DND-41 (cell line): Measurements from ENCODE around the gene LYRM4.

Experiments
- ATAC-seq: fragments of 200-7000 bp; cut with Tn5 transposase; 3 replicates; pipeline ENCODE4 v1.9.1; 2021; ENCODE audit warnings: low read depth; ENCODE audit not compliant: insufficient read depth
- DNase-seq: peaks from one replicate; pipeline ENCODE4 v3.0.0-alpha.2; 2020
- H2AFZ ChIP-seq: 2 replicates; pipeline ENCODE4 v1.6.0; 2012; ENCODE audit warnings: low read depth, low read length
- H3K27ac ChIP-seq: 2 replicates; pipeline ENCODE4 v1.5.1; 2012; ENCODE audit warnings: low read length, inconsistent platforms
- H3K27me3 ChIP-seq: fragments of 200-600 bp; sonication (generic); 2 replicates; pipeline ENCODE4 v1.6.0; 2012; ENCODE audit warnings: low read length, mild to moderate bottlenecking, inconsistent platforms; ENCODE audit not compliant: insufficient read depth, poor library complexity
- H3K36me3 ChIP-seq: 2 replicates; pipeline ENCODE4 v1.5.1; 2012; ENCODE audit warnings: low read length, inconsistent platforms; ENCODE audit not compliant: insufficient read depth
- H3K4me1 ChIP-seq: 2 replicates; pipeline ENCODE4 v1.5.1; 2012; ENCODE audit warnings: mild to moderate bottlenecking, low read length; ENCODE audit not compliant: insufficient read depth
- H3K4me2 ChIP-seq: 2 replicates; pipeline ENCODE4 v1.6.0; 2012; ENCODE audit warnings: mild to moderate bottlenecking, moderate library complexity, low read length, inconsistent platforms; ENCODE audit not compliant: insufficient read depth
- H3K4me3 ChIP-seq, 2 experiments: fragments of 200-600 bp in 1 of 2; shearing (Covaris generic) in 1 of 2; 2 replicates each; pipeline ENCODE4 v1.5.1; 2012 to 2016; ENCODE audit warnings: inconsistent platforms in 2 of 2, low read length in 2 of 2, mild to moderate bottlenecking in 2 of 2, low read depth in 1 of 2, moderate library complexity in 1 of 2
- H3K79me2 ChIP-seq: 2 replicates; pipeline ENCODE4 v1.6.0; 2012; ENCODE audit warnings: low read length, inconsistent platforms; ENCODE audit not compliant: insufficient read depth
- H3K9ac ChIP-seq: 2 replicates; pipeline ENCODE4 v1.6.0; 2012; ENCODE audit warnings: low read depth, mild to moderate bottlenecking, inconsistent platforms, low read length, moderate library complexity
- H3K9me3 ChIP-seq: 2 replicates; pipeline ENCODE4 v1.5.1; 2012; ENCODE audit warnings: low read length, moderate library complexity, mild to moderate bottlenecking, inconsistent platforms; ENCODE audit not compliant: insufficient read depth, severe bottlenecking
- H4K20me1 ChIP-seq: 2 replicates; pipeline ENCODE4 v1.6.0; 2012; ENCODE audit warnings: low read length; ENCODE audit not compliant: insufficient read depth
- CTCF ChIP-seq: IDR thresholded peaks from 2 replicates; pipeline ENCODE4 v1.5.1; 2012; ENCODE audit warnings: borderline replicate concordance, low read length, moderate library complexity, mild to moderate bottlenecking; ENCODE audit not compliant: poor library complexity, severe bottlenecking; ENCODE audit errors: extremely low read depth
- EZH2 ChIP-seq: IDR thresholded peaks from 3 replicates; pipeline ENCODE4 v1.6.1; 2012; ENCODE audit warnings: borderline replicate concordance, low read depth, mild to moderate bottlenecking, moderate library complexity, low read length, inconsistent platforms; ENCODE audit not compliant: severe bottlenecking

Gene LYRM4

GRCh38 chr6:5151360-5151954, 109.3 kb downstream of the LYRM4 start:
- no peak for ATAC-seq
- TF ChIP-seq EZH2 (no peak), CTCF (no peak)
- Histone ChIP-seq H3K4me2 (no peak overlapping the region), H4K20me1 (peaks cover 33% of the 10 kb centered on the region), H3K27me3 (no peaks in the 10 kb centered on the region), H3K9ac (no peak overlapping the region), H3K36me3 (no peaks in the 10 kb centered on the region), H3K9me3 (no peaks in the 10 kb centered on the region), H3K79me2 (no peaks in the 10 kb centered on the region), H3K4me1 (no peaks in the 10 kb centered on the region), H3K27ac (no peak overlapping the region), H3K4me3 (no peak overlapping the region), H2AFZ (no peak overlapping the region)
- no peak for DNase-seq

- no peak for ATAC-seq
These were observed 110.1 kb downstream of the LYRM4 start for GRCh38 chr6:5150551-5151075.

GRCh38 chr6:5149891-5150290, 110.9 kb downstream of the LYRM4 start:
- ATAC-seq: no peak
- DNase-seq: no peak
- no peaks in the 10 kb centered on the region for H3K4me1 ChIP-seq
- H3K9ac ChIP-seq: no peak overlapping the region
- H3K79me2 ChIP-seq: no peaks in the 10 kb centered on the region
- no peak overlapping the region for H2AFZ ChIP-seq
- H3K4me3 ChIP-seq: no peak overlapping the region
- no peaks in the 10 kb centered on the region for H3K27me3 ChIP-seq
- H3K36me3 ChIP-seq: no peaks in the 10 kb centered on the region
- no peaks in the 10 kb centered on the region for H3K9me3 ChIP-seq
- peaks cover 33% of the 10 kb centered on the region for H4K20me1 ChIP-seq
- no peak for TF ChIP-seq EZH2
- no peak for TF ChIP-seq CTCF
- H3K4me2 ChIP-seq: no peak overlapping the region
- no peak overlapping the region for H3K27ac ChIP-seq

More at GRCh38 chr6:5150551-5151075, 110.1 kb downstream of the LYRM4 start:
- Histone ChIP-seq H3K4me2 (no peak overlapping the region), H3K79me2 (no peaks in the 10 kb centered on the region), H2AFZ (no peak overlapping the region), H4K20me1 (peaks cover 32% of the 10 kb centered on the region), H3K4me1 (no peaks in the 10 kb centered on the region), H3K27ac (no peak overlapping the region), H3K4me3 (no peak overlapping the region), H3K36me3 (no peaks in the 10 kb centered on the region), H3K27me3 (no peaks in the 10 kb centered on the region), H3K9me3 (no peaks in the 10 kb centered on the region), H3K9ac (no peak overlapping the region)
- no peak for TF ChIP-seq CTCF
- no peak for DNase-seq

GRCh38 chr6:5149159-5149704, 111.5 kb downstream of the LYRM4 start:
- Histone ChIP-seq H4K20me1 (peaks cover 33% of the 10 kb centered on the region), H3K9me3 (no peaks in the 10 kb centered on the region), H3K27me3 (no peaks in the 10 kb centered on the region), H2AFZ (no peak overlapping the region), H3K9ac (no peak overlapping the region), H3K79me2 (no peaks in the 10 kb centered on the region), H3K27ac (no peak overlapping the region), H3K4me1 (no peaks in the 10 kb centered on the region), H3K4me2 (no peak overlapping the region), H3K36me3 (no peaks in the 10 kb centered on the region), H3K4me3 (no peak overlapping the region)
- ATAC-seq (no peak), DNase-seq (no peak)
- TF ChIP-seq EZH2: no peak
- no peak for TF ChIP-seq CTCF
